Endothelial cell of hepatic sinusoid (primary cell): Measurements from ENCODE around the gene PRKCA.

Experiments
- in situ Hi-C: cut with HindIII; loops from 2 replicates; pipeline ENCODE4 v1.10.0; 2017; ENCODE audit warnings: low sequenced_read_pairs

Gene PRKCA

GRCh38 chr17:66406701-66407644 is 104.6 kb downstream of the PRKCA start:
- in situ Hi-C loops: no loop called here

DNA sequence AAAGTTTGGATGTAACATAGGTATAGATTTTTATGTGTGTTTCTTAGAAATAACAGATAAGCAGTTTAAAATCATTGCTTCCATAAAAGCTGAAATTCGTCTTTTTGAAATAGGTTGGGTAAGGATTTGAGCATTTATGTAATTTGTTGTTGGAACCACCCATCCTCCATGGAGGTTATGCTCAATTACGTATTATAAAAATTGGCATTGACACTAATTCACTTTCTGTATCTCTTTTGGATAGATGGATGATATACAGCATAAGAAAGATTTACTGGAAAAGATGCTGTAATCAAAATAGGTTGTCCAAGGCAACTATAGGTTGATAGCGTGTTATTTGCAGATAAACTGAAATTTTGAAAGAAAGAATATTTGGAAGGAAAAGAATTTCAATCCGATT is 105.5 kb downstream of the PRKCA start:
- in situ Hi-C loops: no loop called here

DNA sequence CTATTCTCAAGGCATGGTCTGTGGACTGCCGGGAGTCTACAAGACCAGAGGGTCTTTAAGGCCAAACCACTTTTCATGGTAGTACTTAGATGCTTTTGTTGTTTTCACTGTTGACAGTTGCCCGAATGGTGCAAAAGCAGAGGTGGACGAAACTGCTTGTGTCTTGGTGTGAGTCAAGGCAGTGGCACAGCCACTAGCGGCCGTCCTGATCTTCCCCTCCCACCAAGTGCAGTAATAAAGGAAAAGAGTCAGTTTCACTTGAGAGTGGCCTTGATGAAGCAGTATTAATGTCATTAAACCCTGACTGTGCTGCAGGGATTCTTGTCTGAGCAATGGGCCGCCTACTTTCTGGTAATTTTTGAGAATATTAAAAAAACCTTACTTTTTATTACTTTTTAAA is 109.1 kb downstream of the PRKCA start:
- in situ Hi-C loops: no loop called here

DNA sequence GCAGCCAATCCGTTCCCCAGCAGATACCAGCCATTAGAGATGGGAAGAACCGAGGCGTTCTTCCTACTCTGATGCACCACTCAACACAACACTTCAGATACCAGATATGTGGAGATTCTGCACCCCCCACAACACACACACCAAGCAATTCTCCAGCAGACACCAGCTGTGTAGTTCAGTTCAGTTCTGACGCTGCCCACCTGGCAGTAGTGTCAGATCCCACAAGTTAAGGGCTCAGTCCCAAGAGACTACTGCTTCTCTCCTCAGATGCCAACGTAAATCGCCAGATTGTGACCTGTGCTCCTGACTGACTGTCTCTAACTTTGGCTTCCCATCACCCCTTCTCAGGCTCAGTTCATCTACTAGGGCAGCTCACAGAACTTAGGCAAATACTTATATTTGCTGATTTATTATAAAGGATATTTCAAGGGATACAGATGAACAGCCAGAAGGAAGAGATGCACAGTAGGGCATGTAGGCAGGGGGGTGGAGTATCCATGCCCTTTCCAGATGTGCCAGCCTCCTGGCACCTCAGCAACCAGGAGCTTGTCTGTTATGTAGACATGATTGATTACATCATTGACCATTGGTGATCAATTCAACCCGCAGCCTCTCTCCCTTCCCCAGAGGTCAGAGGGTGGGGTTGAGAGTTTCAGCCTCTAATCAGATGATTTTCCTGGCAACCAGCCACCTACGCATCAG is 110.6 kb downstream of the PRKCA start:
- in situ Hi-C loops: no loop called here

DNA sequence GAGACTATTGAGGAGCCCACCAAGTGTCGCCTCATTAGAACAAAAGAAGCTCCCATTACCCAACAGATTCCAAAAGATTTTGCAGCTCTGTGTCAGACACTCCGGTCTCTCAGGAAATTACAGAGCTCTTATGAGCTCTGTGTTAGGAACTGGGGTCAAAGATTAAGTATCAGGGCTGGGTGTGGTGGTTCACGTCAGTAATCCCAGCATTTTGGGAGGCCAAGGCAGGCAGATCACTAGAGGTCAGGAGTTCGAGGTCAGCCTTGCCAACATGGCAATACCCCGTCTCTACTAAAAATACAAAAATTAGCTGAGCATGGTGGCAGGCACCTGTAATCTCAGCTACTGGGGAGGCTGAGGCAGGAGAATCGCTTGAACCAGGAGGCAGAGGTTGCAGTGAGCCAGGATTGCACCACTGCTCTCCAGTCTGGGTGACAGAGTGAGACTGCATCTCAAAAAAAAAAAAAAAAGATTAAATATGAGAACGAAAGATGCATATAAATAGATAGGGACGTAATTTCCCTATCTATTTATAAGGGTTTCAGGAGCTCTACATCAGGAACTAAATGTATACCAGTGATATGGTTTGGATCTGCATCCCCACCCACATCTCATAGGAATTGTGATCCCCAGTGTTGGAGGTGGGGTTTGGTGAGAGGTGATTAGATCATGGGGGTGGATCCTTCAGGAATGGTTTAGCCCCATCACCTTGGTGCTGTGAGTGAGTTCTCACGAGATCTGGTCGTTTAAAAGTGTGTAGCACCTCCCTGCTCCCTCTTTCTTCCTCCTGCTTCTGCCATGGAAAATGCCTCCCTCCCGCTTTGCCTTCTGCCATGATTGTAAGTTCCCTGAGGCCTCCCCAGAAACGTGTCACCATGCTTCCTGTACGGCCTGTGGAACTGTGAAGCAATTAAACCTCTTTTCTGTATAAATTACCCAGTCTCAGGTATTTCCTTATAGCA is 111.4 kb downstream of the PRKCA start:
- in situ Hi-C loops: no loop called here

DNA sequence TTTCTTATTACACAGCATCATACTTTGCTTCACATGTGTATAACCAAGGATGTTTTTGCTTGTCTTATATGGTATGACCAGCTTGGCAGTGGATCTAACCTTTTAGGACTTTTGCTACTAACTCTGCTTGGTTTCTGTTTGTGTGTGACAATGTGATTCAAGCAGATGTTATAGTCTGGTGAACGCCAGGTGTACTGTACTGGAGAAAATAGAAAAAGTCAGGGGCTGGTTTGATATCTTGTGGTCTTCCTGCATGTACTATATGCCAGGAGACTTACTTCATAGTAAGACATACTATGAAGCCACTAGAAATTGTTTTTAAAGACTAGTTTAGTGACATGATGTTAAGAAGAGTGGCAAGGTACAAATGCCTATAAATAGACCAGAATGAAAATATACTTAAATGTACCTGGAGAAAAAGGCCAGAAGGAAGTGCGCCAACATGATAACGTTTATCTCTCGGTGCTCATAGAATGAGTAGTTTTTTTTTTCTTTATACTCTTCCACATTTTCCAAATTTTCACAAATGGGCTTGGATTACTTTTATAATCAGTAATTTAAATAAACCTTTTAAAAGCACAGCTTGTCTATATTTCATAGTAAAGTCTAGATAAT is 112.3 kb downstream of the PRKCA start:
- in situ Hi-C loops: loop anchor here (5.0 kb wide), 1 partner anchor 38 kb away; no protein-coding TSS in a partner anchor

- in situ Hi-C loops: loop anchor here (5.0 kb wide), 1 partner anchor 37 kb away; no protein-coding TSS in a partner anchor
Observed at GRCh38 chr17:66415366-66416206, 113.2 kb downstream of the PRKCA start.

DNA sequence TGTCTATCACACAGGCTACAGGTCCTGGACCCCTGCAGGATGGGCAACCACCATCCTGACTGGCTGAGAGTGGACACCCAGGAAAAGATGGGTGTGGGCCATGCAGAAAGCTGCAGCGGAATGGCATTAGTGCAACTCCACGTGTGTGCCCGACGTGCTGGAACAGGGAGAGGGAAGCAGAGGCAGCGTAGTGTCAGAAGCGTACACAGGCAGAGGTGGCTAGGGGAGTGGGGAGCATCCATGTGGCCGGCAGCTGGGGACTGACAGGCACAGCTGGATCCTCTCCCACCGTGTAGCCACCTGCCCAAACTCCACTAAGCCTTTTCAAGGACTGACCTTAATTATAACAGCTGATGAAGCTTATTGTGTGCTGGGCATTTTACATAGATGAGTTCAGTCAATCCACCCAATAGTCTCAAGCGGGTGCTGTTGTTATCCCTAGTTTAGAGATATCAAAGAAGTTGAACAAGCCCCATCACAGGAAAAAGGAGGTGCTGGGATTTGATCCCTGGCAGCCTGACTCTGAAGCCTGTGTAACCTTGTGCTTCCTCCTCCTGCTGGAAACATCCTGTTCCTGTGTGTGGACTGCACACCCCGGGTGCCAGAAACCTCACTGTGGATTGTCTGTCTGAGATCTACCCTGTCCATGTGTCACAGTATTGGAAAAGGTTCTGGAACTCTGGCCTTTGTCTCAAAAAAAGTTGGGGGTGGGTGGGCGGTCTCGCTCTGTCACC is 114.0 kb downstream of the PRKCA start:
- in situ Hi-C loops: loop anchor here (5.0 kb wide), 1 partner anchor 36 kb away; no protein-coding TSS in a partner anchor

GRCh38 chr17:66417300-66417719 is 114.9 kb downstream of the PRKCA start:
- in situ Hi-C loops: loop anchor here (5.0 kb wide), 1 partner anchor 35 kb away; no protein-coding TSS in a partner anchor

- in situ Hi-C loops: no loop called here
Observed at GRCh38 chr17:66420961-66421371, 118.6 kb downstream of the PRKCA start.

- in situ Hi-C loops: no loop called here
Observed at GRCh38 chr17:66422186-66422585, 119.8 kb downstream of the PRKCA start.

- in situ Hi-C loops: no loop called here
Observed at GRCh38 chr17:66423056-66423955, 120.9 kb downstream of the PRKCA start.

DNA sequence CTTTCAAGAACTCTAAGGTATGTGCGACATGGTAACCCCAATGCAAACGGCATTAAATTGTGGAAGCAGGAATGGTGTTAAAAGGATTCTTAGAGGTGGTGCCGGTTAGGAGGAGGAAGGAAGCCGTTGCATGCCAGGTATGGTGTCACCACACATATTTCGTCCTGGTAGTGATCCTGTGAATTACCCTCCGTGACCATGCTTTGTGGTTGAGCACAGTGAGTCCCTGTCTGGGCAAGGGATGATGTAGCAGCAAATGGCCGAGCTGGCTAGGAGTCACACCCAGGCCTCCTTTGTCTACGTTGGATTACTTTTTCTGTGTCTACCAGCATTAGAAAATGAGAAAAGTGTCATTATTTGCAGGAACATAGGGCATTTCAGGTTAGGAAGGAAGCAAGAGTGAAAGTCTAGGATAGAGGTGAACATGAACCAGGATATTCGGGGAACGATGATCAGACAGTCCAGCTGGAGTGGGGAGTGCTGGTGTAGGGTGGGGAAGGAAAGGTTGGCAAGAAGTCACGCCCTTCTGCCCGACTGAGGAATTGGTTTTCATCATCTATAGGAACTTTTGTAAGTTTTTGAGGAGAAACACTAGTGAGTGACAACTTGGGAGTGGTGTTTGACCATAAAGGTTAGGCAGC is 123.5 kb downstream of the PRKCA start:
- in situ Hi-C loops: no loop called here

- in situ Hi-C loops: no loop called here
Observed at GRCh38 chr17:66426397-66427033, 124.1 kb downstream of the PRKCA start.

GRCh38 chr17:66427134-66427533 is 124.7 kb downstream of the PRKCA start:
- in situ Hi-C loops: no loop called here

DNA sequence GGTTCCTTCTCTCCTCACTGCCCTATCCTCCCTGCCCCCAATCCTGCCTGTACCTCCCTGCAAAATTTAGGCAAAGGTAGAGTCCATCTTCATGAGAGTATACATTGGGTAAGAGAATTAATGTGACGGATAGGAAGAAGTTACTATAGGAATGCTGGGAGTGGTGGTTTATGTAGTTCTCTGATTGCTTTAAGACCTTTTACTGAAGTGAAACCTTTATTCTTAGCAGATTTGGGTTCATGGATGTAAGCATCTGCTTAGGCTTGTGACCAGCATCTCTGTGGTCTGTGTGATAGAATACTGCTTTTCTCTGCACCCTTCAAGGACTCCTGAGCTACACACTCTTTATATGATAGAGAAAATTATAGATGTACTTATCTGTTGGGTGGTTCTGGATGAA is 127.3 kb downstream of the PRKCA start:
- in situ Hi-C loops: loop anchor here (5.0 kb wide), 1 partner anchor 92 kb away; no protein-coding TSS in a partner anchor
